OCI-LY7 (cell line): Measurements from ENCODE around the gene RAB11B.

ENCODE experiments used
- EZH2phosphoT487 ChIP-seq: fragments of 200-600 bp; sonication (generic); IDR thresholded peaks from 2 replicates; pipeline ENCODE4 v1.6.1; 2018; ENCODE audit warnings: low read depth, borderline replicate concordance, mild to moderate bottlenecking, mixed run types, antibody characterized with exemption, low read length, moderate library complexity, mixed read lengths
- TF ChIP-seq, protein P1 (sequence below): fragments of 200-600 bp; sonication (generic); conservative IDR thresholded peaks from 2 replicates; pipeline ENCODE4 v1.5.1; 2014; ENCODE audit warnings: mild to moderate bottlenecking, antibody characterized with exemption, low read length, moderate library complexity, mixed read lengths

- TF ChIP-seq, protein P1, sequence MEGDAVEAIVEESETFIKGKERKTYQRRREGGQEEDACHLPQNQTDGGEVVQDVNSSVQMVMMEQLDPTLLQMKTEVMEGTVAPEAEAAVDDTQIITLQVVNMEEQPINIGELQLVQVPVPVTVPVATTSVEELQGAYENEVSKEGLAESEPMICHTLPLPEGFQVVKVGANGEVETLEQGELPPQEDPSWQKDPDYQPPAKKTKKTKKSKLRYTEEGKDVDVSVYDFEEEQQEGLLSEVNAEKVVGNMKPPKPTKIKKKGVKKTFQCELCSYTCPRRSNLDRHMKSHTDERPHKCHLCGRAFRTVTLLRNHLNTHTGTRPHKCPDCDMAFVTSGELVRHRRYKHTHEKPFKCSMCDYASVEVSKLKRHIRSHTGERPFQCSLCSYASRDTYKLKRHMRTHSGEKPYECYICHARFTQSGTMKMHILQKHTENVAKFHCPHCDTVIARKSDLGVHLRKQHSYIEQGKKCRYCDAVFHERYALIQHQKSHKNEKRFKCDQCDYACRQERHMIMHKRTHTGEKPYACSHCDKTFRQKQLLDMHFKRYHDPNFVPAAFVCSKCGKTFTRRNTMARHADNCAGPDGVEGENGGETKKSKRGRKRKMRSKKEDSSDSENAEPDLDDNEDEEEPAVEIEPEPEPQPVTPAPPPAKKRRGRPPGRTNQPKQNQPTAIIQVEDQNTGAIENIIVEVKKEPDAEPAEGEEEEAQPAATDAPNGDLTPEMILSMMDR = no peak
- TF ChIP-seq EZH2phosphoT487 = no peak
Observed at GRCh38 chr19:8371011-8371804, 19.0 kb upstream of the RAB11B start.
